ENCODE results near the gene TFDP1. TPM values are rescaled to one million over a fixed set of nuclear protein-coding genes. Genes with fewer than 3 reads are reported as not detected.

The TFDP1 gene
- total RNA-seq, 1 experiment from 2014 or later = 31.4 TPM

GRCh38 chr13:113599391-113599790 lies 14.8 kb downstream of the TFDP1 start:
- Mint-ChIP-seq H3K9me3 (ENCODE audit: low read depth, unreplicated experiment) (no peaks in the 10 kb centered on the region), H3K36me3 (ENCODE audit: insufficient read depth, unreplicated experiment) (peaks cover 6% of the 10 kb centered on the region), H3K27ac (ENCODE audit: unreplicated experiment) (no peak overlapping the region), H3K27me3 (ENCODE audit: unreplicated experiment) (no peaks in the 10 kb centered on the region), H3K4me3 (ENCODE audit: low read depth, unreplicated experiment) (no peak overlapping the region), H3K4me1 (ENCODE audit: low read depth, unreplicated experiment) (no peaks in the 10 kb centered on the region)
- TF ChIP-seq, protein P1, sequence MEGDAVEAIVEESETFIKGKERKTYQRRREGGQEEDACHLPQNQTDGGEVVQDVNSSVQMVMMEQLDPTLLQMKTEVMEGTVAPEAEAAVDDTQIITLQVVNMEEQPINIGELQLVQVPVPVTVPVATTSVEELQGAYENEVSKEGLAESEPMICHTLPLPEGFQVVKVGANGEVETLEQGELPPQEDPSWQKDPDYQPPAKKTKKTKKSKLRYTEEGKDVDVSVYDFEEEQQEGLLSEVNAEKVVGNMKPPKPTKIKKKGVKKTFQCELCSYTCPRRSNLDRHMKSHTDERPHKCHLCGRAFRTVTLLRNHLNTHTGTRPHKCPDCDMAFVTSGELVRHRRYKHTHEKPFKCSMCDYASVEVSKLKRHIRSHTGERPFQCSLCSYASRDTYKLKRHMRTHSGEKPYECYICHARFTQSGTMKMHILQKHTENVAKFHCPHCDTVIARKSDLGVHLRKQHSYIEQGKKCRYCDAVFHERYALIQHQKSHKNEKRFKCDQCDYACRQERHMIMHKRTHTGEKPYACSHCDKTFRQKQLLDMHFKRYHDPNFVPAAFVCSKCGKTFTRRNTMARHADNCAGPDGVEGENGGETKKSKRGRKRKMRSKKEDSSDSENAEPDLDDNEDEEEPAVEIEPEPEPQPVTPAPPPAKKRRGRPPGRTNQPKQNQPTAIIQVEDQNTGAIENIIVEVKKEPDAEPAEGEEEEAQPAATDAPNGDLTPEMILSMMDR (IDR thresholded peaks at IDR 0.05; ENCODE audit: unreplicated experiment) = no peak
- CTCF ChIA-PET = no interaction called here
- no peak for DNase-seq
- BruUV-seq (replicated peaks) = no TSS peak
- intact Hi-C loops (cut with micrococcal nuclease; ENCODE audit: unreplicated experiment) = no loop called here

- H3K9me3 Mint-ChIP-seq (ENCODE audit: low read depth, unreplicated experiment) = no peaks in the 10 kb centered on the region
- no peaks in the 10 kb centered on the region for H3K4me1 Mint-ChIP-seq (ENCODE audit: low read depth, unreplicated experiment)
- CTCF ChIA-PET = no interaction called here
- H3K27ac Mint-ChIP-seq (ENCODE audit: unreplicated experiment) = no peak overlapping the region
- intact Hi-C loops (cut with micrococcal nuclease; ENCODE audit: unreplicated experiment) = no loop called here
- H3K4me3 Mint-ChIP-seq (ENCODE audit: low read depth, unreplicated experiment) = no peak overlapping the region
- DNase-seq = no peak
- peaks cover 5% of the 10 kb centered on the region for H3K36me3 Mint-ChIP-seq (ENCODE audit: insufficient read depth, unreplicated experiment)
- TF ChIP-seq, protein P1 (IDR thresholded peaks at IDR 0.05; ENCODE audit: unreplicated experiment) = no peak
- H3K27me3 Mint-ChIP-seq (ENCODE audit: unreplicated experiment) = no peaks in the 10 kb centered on the region
- BruUV-seq (replicated peaks) = no TSS peak
Measured at GRCh38 chr13:113601166-113602070, 16.9 kb downstream of the TFDP1 start.

- no peaks in the 10 kb centered on the region for H3K27me3 Mint-ChIP-seq (ENCODE audit: unreplicated experiment)
- H3K36me3 Mint-ChIP-seq (ENCODE audit: insufficient read depth, unreplicated experiment) = peaks cover 5% of the 10 kb centered on the region
- no peaks in the 10 kb centered on the region for H3K4me1 Mint-ChIP-seq (ENCODE audit: low read depth, unreplicated experiment)
- no peak for DNase-seq
- H3K9me3 Mint-ChIP-seq (ENCODE audit: low read depth, unreplicated experiment) = no peaks in the 10 kb centered on the region
- no TSS peak for BruUV-seq (replicated peaks)
- no peak overlapping the region for H3K27ac Mint-ChIP-seq (ENCODE audit: unreplicated experiment)
- no peak overlapping the region for H3K4me3 Mint-ChIP-seq (ENCODE audit: low read depth, unreplicated experiment)
- CTCF ChIA-PET = no interaction called here
- intact Hi-C loops (cut with micrococcal nuclease; ENCODE audit: unreplicated experiment) = no loop called here
- TF ChIP-seq, protein P1 (IDR thresholded peaks at IDR 0.05; ENCODE audit: unreplicated experiment) = no peak
Measured at GRCh38 chr13:113602291-113602988, 17.9 kb downstream of the TFDP1 start.

- DNase-seq = no peak
- no TSS peak for BruUV-seq (replicated peaks)
- CTCF ChIA-PET = no interaction called here
- peaks cover 5% of the 10 kb centered on the region for H3K36me3 Mint-ChIP-seq (ENCODE audit: insufficient read depth, unreplicated experiment)
- TF ChIP-seq, protein P1 (IDR thresholded peaks at IDR 0.05; ENCODE audit: unreplicated experiment) = no peak
- intact Hi-C loops (cut with micrococcal nuclease; ENCODE audit: unreplicated experiment) = no loop called here
- H3K4me1 Mint-ChIP-seq (ENCODE audit: low read depth, unreplicated experiment) = no peaks in the 10 kb centered on the region
- no peak overlapping the region for H3K27ac Mint-ChIP-seq (ENCODE audit: unreplicated experiment)
- H3K4me3 Mint-ChIP-seq (ENCODE audit: low read depth, unreplicated experiment) = no peak overlapping the region
- H3K27me3 Mint-ChIP-seq (ENCODE audit: unreplicated experiment) = no peaks in the 10 kb centered on the region
- H3K9me3 Mint-ChIP-seq (ENCODE audit: low read depth, unreplicated experiment) = no peaks in the 10 kb centered on the region
Measured at GRCh38 chr13:113603116-113603710, 18.7 kb downstream of the TFDP1 start.

Measured in Calu3 (cell line).